GM12864 (cell line): ENCODE measurements around the gene RASAL1.

ENCODE experiments used
- DNase-seq: peaks from one replicate; pipeline ENCODE4 v3.0.0-alpha.2; 2011; ENCODE audit warnings: low read depth
- H3K4me3 ChIP-seq: 2 replicates; pipeline ENCODE4 v1.5.1; 2011; ENCODE audit warnings: mild to moderate bottlenecking, low read depth, low read length, control low read depth
- CTCF ChIP-seq: IDR thresholded peaks from 2 replicates; pipeline ENCODE4 v1.5.1; 2011; ENCODE audit warnings: low read depth, mild to moderate bottlenecking, moderate library complexity, low read length, control low read depth, inconsistent platforms; ENCODE audit errors: missing control alignments

RASAL1 gene

GRCh38 chr12:113133666-113134065 is 1.9 kb downstream of the RASAL1 start:
- DNase-seq: no peak
- TF ChIP-seq CTCF: no peak
- no peak overlapping the region for H3K4me3 ChIP-seq

GRCh38 chr12:113133036-113133435 is 2.5 kb downstream of the RASAL1 start:
- TF ChIP-seq CTCF: no peak
- H3K4me3 ChIP-seq: no peak overlapping the region
- DNase-seq: no peak

- no peak overlapping the region for H3K4me3 ChIP-seq
- TF ChIP-seq CTCF: no peak
- DNase-seq: no peak
Observed at GRCh38 chr12:113131556-113131955, 4.0 kb downstream of the RASAL1 start.

GRCh38 chr12:113130457-113131135 is 5.0 kb downstream of the RASAL1 start:
- H3K4me3 ChIP-seq: no peak overlapping the region
- DNase-seq: no peak
- no peak for TF ChIP-seq CTCF

GRCh38 chr12:113129664-113130456 is 5.7 kb downstream of the RASAL1 start:
- no peak overlapping the region for H3K4me3 ChIP-seq
- no peak for TF ChIP-seq CTCF
- no peak for DNase-seq

- H3K4me3 ChIP-seq: no peak overlapping the region
- no peak for TF ChIP-seq CTCF
- DNase-seq: no peak
Observed at GRCh38 chr12:113128802-113129663, 6.5 kb downstream of the RASAL1 start.
